GM18502 (cell line): ENCODE measurements around the gene CCND3.
A peak's percentile ranks its signal among the peaks of the same experiment; 100 is the strongest.

Source experiments
- ATAC-seq: cut with Tn5 transposase; IDR thresholded peaks from one replicate; pipeline ENCODE4 v1.9.1; 2021; ENCODE audit warnings: mild to moderate bottlenecking; ENCODE audit not compliant: unreplicated experiment, poor library complexity

Gene CCND3

GRCh38 chr6:41929924-41930323 is 11.7 kb downstream of the CCND3 start:
- no peak for ATAC-seq

GRCh38 chr6:41927253-41927652 is 14.4 kb downstream of the CCND3 start:
- ATAC-seq: no peak

GRCh38 chr6:41922154-41922553 is 19.5 kb downstream of the CCND3 start:
- ATAC-seq: no peak

DNA sequence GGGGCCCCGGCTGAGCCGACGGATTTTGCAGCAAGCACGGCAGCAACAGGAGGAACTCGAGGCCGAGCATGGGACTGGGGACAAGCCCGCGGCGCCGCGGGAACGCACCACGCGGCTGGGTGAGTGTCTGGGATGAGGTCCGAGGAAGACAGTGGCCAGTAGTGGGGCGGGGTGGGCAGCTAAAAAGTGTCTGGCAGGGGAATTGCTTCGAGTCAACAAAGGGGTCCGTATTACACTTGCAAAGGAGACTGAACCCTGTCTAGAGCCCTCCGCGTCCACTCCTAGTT is 20.0 kb downstream of the CCND3 start:
- ATAC-seq: peak; percentile 16

DNA sequence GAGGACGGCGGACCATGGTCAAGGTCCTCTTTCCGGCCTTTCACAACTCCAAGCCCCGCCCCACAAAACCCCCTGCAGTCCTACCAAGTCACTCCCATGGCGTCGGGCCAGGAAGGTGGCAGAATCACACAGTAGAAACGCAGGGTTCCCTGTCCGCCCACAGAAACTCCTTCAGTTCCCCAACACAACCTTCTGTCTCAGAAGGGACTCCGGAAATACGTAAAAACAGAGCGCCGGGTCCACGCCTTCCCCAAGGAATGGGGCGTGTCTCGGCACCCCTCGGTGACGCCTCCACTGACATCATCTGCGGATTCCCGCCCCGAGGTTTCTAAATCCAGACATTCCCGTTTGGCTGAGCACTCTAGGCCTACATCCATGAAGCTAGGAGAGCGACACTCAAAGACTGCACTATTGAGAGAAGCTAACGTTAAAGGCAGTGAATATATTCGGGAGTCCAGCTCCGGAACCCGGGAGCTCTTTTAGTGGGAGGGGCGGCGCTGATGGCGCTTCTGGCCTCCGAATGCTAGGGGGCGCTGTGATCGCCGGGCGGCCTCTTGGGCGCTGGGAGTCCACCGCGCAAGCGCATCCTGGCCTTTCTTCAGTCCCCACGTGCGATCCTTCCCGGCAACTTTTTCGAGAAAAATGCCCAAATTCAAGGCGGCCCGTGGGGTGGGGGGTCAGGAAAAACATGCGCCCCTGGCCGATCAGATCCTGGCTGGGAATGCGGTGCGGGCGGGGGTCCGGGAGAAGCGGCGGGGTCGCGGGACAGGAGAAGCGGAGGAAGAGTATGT is 20.5 kb downstream of the CCND3 start, which contains the start of the genes BYSL and MED20:
BYSL (plus strand) TSS at position 579 of the 791 bp plus-strand sequence; CDS start at position 643, 64 bp downstream.
MED20 (minus strand) TSS at position 219 of the 791 bp plus-strand sequence; CDS start at position 98, 121 bp downstream.
- ATAC-seq: peak; percentile 88

- ATAC-seq: no peak
Observed at GRCh38 chr6:41917528-41917927, 24.1 kb downstream of the CCND3 start.

- no peak for ATAC-seq
Observed at GRCh38 chr6:41914869-41915530, 26.6 kb downstream of the CCND3 start.

GRCh38 chr6:41914343-41914742 is 27.3 kb downstream of the CCND3 start:
- ATAC-seq: no peak

DNA sequence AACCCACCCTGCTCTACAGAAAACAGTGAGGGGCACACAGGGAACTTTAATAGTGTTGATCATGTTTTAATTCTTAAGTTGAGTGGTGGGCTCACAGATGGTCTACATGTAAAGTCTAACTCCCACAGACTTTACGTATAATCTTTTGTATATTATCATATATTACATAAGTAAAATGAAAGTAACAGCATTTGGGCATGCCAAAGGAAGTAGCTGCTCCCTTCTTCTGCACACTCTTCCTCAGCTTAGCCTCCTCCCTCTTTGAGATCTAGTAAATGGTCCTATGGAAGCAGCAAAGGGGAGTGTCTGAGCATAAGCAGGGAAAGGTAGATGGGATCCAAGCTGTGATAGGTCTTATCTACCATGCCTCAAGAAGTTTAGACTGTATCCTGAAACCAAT is 31.9 kb downstream of the CCND3 start:
- no peak for ATAC-seq

DNA sequence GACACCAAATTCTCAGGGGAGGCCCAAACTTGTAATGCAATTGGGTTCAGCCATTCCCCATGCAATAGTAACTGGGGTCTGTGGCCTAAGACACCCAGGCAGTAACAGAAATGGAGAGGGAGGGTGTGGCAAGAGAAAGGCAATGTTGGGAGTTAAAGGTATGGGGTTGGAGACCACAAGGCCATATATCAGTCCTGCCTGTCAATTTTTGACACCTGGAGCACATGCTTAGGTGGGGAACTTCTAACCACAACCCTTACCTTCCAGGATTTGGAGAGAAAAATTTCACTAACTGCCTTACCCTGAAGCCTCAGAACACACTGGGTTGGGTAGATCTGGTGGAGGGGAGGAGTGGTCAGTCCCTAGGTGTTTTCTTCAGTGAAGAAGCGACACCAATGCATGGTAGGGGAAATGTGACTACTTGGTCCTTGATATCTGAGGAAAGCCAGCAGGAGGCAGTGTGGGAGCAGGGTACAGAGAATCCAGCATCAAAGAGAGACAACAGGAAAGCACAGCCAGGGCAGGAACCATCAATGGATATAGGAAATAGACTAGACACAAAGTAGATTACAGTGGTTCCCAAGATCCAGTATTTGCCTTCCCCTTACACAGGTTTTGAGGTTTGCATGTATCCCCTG is 39.6 kb downstream of the CCND3 start:
- no peak for ATAC-seq

DNA sequence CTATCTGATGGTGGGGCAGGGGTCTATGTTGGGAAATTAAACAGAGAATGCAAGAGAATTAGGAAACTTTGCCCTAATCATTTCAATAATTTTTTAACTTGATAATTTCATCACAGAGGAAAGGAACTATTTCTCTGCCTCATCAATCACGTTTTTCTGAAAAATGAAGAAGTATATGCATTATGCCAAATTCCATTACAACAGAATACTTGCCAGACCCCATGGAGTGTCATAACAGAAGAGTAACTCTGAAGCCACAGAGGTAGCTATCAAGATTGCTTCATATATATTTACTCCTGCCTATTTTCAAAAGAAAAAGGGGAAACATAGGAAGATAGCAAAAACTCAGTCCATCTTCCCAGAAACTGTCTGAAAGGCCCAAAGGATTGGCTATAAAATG is 40.7 kb downstream of the CCND3 start:
- no peak for ATAC-seq

DNA sequence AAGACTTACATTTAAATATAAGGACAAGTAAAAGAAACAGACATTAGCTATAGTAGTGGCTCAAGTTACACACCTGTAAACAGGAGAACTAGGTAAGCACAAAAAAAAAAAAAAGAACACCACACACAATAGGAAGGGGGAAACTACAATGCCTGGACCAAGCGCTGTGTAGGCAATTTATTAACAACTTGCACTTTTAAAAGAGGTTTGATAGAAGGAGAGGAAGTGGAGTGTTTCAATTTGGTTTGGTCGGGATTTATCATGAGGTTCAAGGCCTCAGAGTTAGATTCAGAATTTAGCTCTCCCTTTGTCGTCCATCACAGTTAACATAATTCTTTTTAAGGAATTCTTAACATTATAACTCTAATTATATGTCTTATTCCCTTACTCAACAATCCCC is 45.3 kb downstream of the CCND3 start:
- ATAC-seq: no peak

DNA sequence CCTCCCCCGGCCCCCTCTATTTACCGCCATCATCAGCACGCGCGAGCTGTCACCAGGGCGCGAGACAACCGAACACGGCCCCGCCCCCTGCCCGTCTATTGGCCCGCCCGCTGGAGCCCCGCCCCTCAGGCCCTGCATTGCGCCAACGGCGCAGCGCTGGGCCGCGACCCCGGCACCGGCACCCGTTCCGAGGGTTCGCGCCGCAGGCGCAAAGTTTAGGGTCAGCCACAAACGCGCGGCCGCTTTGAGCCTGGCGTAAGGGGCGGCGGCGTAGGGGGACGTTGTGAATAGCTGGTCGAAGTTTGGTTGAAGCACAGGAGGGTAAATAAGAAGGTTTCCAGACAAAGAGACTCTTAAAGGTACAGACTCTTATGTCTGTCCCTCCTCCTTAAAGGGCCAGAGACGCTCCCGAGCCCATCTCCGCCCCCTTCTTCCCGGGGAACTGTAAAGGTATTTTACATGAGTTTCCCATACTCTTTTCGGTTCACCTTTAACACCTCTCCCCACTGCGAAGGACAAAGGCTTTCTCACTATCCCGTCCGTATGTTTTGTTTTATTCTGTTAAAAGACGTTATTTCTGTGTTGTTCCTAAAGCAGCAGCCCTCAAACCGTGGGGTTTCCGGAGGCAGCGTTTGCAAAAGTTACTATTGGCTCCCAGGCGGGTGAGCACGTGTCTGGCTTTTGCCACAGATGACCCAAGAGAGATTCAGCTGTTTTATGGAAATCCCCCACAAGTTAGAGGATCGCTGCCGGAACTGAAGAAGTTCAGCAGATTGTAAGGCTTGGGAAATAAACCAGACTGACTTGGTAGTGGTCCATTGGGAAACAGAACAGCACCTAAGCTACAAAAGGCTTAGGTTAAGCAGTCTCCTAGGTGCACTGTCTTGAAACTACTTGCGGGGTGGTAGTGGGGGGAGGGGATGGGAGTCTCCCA is 46.0 kb downstream of the CCND3 start, which contains the start of gene USP49:
USP49 (minus strand) TSS at position 76 of the 934 bp plus-strand sequence. CDS start 88,392 bp downstream, outside the sequence.
- peak; percentile 82 for ATAC-seq

DNA sequence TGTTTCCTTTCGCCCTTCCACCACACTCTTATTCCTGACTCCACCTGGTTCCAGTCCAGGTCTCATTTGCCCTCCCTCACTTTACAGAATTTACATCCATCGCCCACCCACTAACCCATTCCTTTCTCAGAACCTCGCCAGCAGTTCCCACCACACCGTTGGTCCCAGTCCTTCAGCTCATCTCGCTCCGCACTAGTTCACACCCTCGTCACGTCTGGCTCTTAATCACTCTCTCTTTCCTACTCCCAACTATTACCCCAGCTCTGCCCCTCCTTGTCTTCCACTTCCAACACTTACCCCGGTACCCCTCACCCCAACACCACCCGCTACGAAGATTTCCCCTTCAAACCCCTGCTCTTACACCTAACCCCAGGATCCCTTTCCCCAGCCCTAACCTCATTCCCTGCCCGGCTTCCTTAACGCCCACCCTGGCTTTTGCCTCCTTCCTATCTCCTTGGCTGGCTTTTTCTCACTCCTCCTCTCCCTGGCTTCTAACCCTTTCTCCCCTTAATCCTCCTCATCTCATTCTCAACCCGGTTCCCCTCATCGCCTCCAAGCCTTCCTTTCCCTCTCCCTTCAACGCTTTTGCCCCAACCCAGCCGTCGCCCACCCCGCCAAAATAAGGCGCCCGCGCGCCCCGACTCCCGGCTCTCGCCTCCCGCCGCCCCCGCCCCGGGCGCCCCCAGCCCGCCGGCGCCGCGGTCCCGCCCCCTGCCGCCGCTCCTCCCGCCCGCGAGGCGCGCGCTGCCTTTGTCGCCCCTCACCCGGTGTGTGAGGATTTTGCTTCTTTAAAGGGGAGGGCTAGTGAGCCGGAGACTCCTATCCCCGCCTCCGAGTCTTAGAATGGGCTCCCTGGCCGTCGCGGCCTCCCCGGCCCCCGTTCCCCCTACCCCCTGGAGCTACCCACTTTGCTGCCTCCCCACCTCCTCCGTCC is 47.0 kb downstream of the CCND3 start:
- ATAC-seq: peak; percentile 37

- ATAC-seq: no peak
Observed at GRCh38 chr6:41892921-41893564, 48.6 kb downstream of the CCND3 start.

DNA sequence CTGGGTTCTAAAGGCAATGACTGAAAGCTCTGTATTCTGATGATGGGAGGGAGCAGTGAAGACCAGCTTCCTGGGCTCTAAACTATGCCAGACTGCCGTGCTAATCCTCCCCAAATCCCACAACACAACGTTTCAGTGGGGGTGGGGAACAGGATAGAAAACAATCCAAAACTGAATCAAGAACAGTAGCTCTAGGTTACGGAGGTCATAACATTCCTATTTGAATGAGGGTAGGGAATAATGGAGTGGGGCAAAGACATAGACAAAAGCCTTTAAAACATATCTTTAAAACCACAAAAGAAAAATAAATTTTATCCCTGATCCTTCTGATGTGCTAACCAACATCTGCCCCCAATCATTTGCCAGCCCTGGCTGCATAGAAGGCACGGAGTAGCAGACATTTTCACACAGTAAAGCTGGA is 54.3 kb downstream of the CCND3 start:
- no peak for ATAC-seq

DNA sequence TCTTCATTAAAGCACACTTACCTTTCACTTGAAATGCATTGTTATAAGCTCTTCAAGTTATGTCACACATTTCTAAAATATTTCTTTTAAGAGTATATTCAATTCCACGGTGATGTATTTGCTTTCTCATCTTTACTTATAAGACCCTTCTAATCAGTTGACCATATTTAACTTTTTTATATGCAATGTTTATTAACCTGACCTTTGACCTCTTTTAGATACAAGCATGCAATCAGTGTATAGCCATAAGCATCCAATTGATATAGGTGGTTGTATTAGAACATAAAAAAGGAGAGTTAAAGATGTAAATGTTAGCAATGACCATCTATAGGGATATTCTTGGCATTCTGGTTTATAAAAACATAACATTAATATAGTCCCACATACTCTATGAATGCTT is 55.7 kb downstream of the CCND3 start:
- ATAC-seq: no peak

DNA sequence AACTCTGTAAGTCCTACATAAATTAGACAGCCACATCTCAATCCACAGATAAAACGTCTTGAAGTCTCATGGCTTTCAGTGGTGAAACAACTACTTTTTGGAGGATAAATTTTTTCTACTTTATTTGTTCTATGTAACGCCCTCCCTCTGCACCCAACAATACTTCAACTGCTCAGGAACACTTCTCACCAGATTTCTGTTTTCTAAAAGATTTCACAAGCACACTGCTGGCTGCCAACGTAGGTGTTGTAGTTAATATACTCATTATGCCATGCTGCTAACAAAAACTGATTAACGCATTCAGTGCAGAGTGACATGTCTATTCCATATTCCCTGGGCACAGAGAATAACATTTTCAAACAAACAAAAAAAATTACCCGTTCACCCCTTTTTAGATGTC is 56.7 kb downstream of the CCND3 start:
- no peak for ATAC-seq
